Measurements from ENCODE around the gene DYNLT2.

DYNLT2 gene

DNA sequence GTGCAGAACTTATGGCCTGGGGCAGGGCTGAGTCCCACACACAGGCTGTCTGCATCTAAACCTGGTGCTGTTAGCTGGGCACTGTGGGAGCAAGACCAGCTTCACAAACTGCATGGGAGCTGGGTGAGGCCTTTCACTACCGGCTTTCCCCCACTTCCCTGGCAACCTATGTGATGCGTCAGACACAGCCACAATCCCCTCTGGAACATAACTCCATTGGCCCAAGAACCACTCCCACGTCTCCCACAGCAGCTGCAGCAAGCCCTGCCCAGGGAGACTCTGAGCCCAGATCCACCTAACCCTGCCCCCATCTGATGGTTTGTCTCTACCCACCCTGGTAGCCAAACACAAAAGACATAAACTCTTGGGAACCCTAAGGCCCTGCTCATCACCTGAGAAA lies 58.9 kb downstream of the DYNLT2 start:
- DNase-seq = no peak

GRCh38 chr6:169691260-169691659 lies 60.1 kb downstream of the DYNLT2 start:
- DNase-seq = no peak

Measured in retina (tissue), 1 donor.